Smooth muscle cell (in vitro differentiated cells): ENCODE results near the gene CST8. TPM values are rescaled to one million over a fixed set of nuclear protein-coding genes. Genes with fewer than 3 reads are reported as not detected.

Source experiments
- DNase-seq: peaks from one replicate; lab custom pipeline; 2025; ENCODE audit not compliant: unreplicated experiment; lab: John Stamatoyannopoulos, UW
- H2AFZ ChIP-seq: fragments of 200-600 bp; sonication (generic); 2 replicates; pipeline ENCODE4 v1.6.0; 2016; ENCODE audit warnings: antibody characterized with exemption, low read depth, mild to moderate bottlenecking
- H3F3A ChIP-seq: fragments of 200-600 bp; sonication (generic); 2 replicates; pipeline ENCODE4 v1.6.0; 2017; ENCODE audit warnings: antibody characterized with exemption, low read depth
- H3K27ac ChIP-seq: fragments of 200-600 bp; sonication (generic); 2 replicates; pipeline ENCODE4 v1.5.1; 2016; ENCODE audit warnings: low read depth, mild to moderate bottlenecking
- H3K27me3 ChIP-seq: fragments of 200-600 bp; sonication (generic); 2 replicates; pipeline ENCODE4 v1.6.1; 2016; ENCODE audit warnings: low read depth, mild to moderate bottlenecking
- H3K36me3 ChIP-seq: fragments of 200-600 bp; sonication (generic); 2 replicates; pipeline ENCODE4 v1.5.1; 2016; ENCODE audit warnings: low read depth
- H3K4me1 ChIP-seq: fragments of 200-600 bp; sonication (generic); 2 replicates; pipeline ENCODE4 v1.5.1; 2016; ENCODE audit warnings: low read depth
- H3K4me2 ChIP-seq: fragments of 200-600 bp; sonication (generic); 2 replicates; pipeline ENCODE4 v1.6.0; 2016; ENCODE audit warnings: mild to moderate bottlenecking
- H3K4me3 ChIP-seq: fragments of 200-600 bp; sonication (generic); 2 replicates; pipeline ENCODE4 v1.5.1; 2016; ENCODE audit warnings: mild to moderate bottlenecking
- H3K79me2 ChIP-seq: fragments of 200-600 bp; sonication (generic); 2 replicates; pipeline ENCODE4 v1.6.0; 2016; ENCODE audit warnings: low read depth, mild to moderate bottlenecking
- H3K9ac ChIP-seq: fragments of 200-600 bp; sonication (generic); 2 replicates; pipeline ENCODE4 v1.6.0; 2016; ENCODE audit warnings: low read depth
- H3K9me3 ChIP-seq: fragments of 200-600 bp; sonication (generic); replicated peaks from 2 replicates; pipeline ENCODE4 v1.5.1; 2016; ENCODE audit warnings: low read depth
- H4K20me1 ChIP-seq: fragments of 200-600 bp; sonication (generic); 2 replicates; pipeline ENCODE4 v1.6.0; 2016; ENCODE audit warnings: low read depth
- CTCF ChIP-seq: fragments of 200-600 bp; sonication (generic); IDR thresholded peaks from 2 replicates; pipeline ENCODE4 v1.5.1; 2017; ENCODE audit warnings: borderline replicate concordance, mild to moderate bottlenecking, antibody characterized with exemption; ENCODE audit not compliant: insufficient read depth, poor library complexity, severe bottlenecking
- WGBS: methylation state at CpG from one replicate; pipeline ENCODE4 v1.1.7; 2016; ENCODE audit warnings: low lambda C conversion rate; 5-methylcytosine and 5-hydroxymethylcytosine counted together
- polyA plus RNA-seq: library from polyadenylated mRNA; unstranded; fragments of >200 nt; fragmentation: Nextera tagmentation; extraction: Ambion mirVana; gene quantifications from 2 replicates; pipeline ENCODE4 v1.2.1, GENCODE V29; 2016
- total RNA-seq: library from RNA; depleted of rRNA; stranded (reverse); fragments of >200 nt; gene quantifications from 2 replicates; pipeline ENCODE4 v1.2.3, GENCODE V29; 2014

Gene CST8
- total and polyA plus RNA-seq, 2 experiments from 2014 or later: not detected

GRCh38 chr20:23450877-23451276 is 40.0 kb upstream of the CST8 start:
- H3F3A ChIP-seq: no peaks in the 10 kb centered on the region
- WGBS: 96% methylated on average over 1 of the region's 1 CpG
- H3K27me3 ChIP-seq: no peaks in the 10 kb centered on the region
- H3K4me2 ChIP-seq: no peak overlapping the region
- no peak overlapping the region for H3K9ac ChIP-seq
- no peak for DNase-seq
- H3K4me3 ChIP-seq: no peak overlapping the region
- no peaks in the 10 kb centered on the region for H3K4me1 ChIP-seq
- no peaks in the 10 kb centered on the region for H4K20me1 ChIP-seq
- no peak for TF ChIP-seq CTCF
- no peaks in the 10 kb centered on the region for H3K36me3 ChIP-seq
- H2AFZ ChIP-seq: no peak overlapping the region
- H3K79me2 ChIP-seq: no peaks in the 10 kb centered on the region
- no peak overlapping the region for H3K27ac ChIP-seq
- H3K9me3 ChIP-seq: no peaks in the 10 kb centered on the region

GRCh38 chr20:23451956-23452487 is 38.9 kb upstream of the CST8 start:
- Histone ChIP-seq H3K4me1 (no peaks in the 10 kb centered on the region), H2AFZ (no peak overlapping the region), H3K36me3 (no peaks in the 10 kb centered on the region), H3F3A (no peaks in the 10 kb centered on the region), H3K27me3 (no peaks in the 10 kb centered on the region), H4K20me1 (no peaks in the 10 kb centered on the region), H3K9ac (no peak overlapping the region), H3K4me2 (no peak overlapping the region), H3K9me3 (no peaks in the 10 kb centered on the region), H3K27ac (no peak overlapping the region), H3K79me2 (no peaks in the 10 kb centered on the region), H3K4me3 (no peak overlapping the region)
- DNase-seq: no peak
- no peak for TF ChIP-seq CTCF
- WGBS: 42% methylated on average over 11 of the region's 11 CpGs

- no peaks in the 10 kb centered on the region for H3K9me3 ChIP-seq
Observed at GRCh38 chr20:23452776-23453175, 38.1 kb upstream of the CST8 start, which contains the start of gene CST11. TSS of gene CST11 (minus strand) at chr20:23452876. CDS start at chr20:23452811, 65 bp downstream.

More at GRCh38 chr20:23452776-23453175, 38.1 kb upstream of the CST8 start, which contains the start of gene CST11:
- Histone ChIP-seq H3K27me3 (no peaks in the 10 kb centered on the region), H3K4me3 (no peak within 1 kb of the TSS), H3K9ac (no peak within 1 kb of the TSS), H4K20me1 (no peaks in the 10 kb centered on the region), H3K4me2 (no peak within 1 kb of the TSS), H3F3A (no peaks in the 10 kb centered on the region), H2AFZ (no peak within 1 kb of the TSS), H3K4me1 (no peaks in the 10 kb centered on the region), H3K27ac (no peak within 1 kb of the TSS), H3K79me2 (no peaks in the 10 kb centered on the region), H3K36me3 (no peaks in the 10 kb centered on the region)
- DNase-seq: no peak
- WGBS: 82% methylated on average over 4 of the region's 4 CpGs
- TF ChIP-seq CTCF: no peak
